Endothelial cell of umbilical vein (primary cell): ENCODE measurements around the gene SPPL2B.

Source experiments
- CTCF ChIP-seq, 2 donors: IDR thresholded peaks; 1 replicate in 1 of 2; 2 replicates in 1 of 2; pipeline ENCODE4 v1.5.1; 2011; ENCODE audit warnings: low read length in 2 of 2, mild to moderate bottlenecking in 2 of 2, moderate library complexity in 2 of 2, control low read depth in 1 of 2, inconsistent platforms in 1 of 2, low read depth in 1 of 2; ENCODE audit not compliant: insufficient read depth in 1 of 2; ENCODE audit errors: extremely low read depth in 1 of 2
- EZH2 ChIP-seq: IDR thresholded peaks from 2 replicates; pipeline ENCODE4 v1.6.1; 2012; ENCODE audit warnings: borderline replicate concordance, low read depth, mild to moderate bottlenecking, moderate library complexity, low read length, inconsistent platforms; ENCODE audit not compliant: severe bottlenecking
- FOS ChIP-seq: IDR thresholded peaks from 2 replicates; pipeline ENCODE4 v1.6.1; 2011; ENCODE audit warnings: mild to moderate bottlenecking, low read length, moderate library complexity, borderline replicate concordance; ENCODE audit not compliant: insufficient read depth
- GATA2 ChIP-seq: IDR thresholded peaks from 2 replicates; pipeline ENCODE4 v1.7.0; 2011; ENCODE audit warnings: low read depth, mild to moderate bottlenecking, moderate library complexity, mixed read lengths, low read length; ENCODE audit not compliant: insufficient read length, insufficient read depth
- MYC ChIP-seq: IDR thresholded peaks from one replicate; pipeline ENCODE4 v1.6.1; 2011; ENCODE audit warnings: mild to moderate bottlenecking, low read depth, low read length
- POLR2A ChIP-seq: IDR thresholded peaks from 2 replicates; pipeline ENCODE4 v1.6.1; 2012; ENCODE audit warnings: low read depth, mild to moderate bottlenecking, control low read depth, low read length
- POLR2AphosphoS5 ChIP-seq: IDR thresholded peaks from 2 replicates; pipeline ENCODE4 v1.6.1; 2012; ENCODE audit warnings: low read depth, mild to moderate bottlenecking, control low read depth, low read length, moderate library complexity; ENCODE audit not compliant: insufficient read depth

- TF ChIP-seq CTCF (IDR thresholded peaks at IDR 0.05; ENCODE audit: extremely low read depth in 1 of 2, insufficient read depth in 1 of 2, low read depth in 1 of 2, low read length in 2 of 2) (no peak), MYC (no peak), EZH2 (no peak), GATA2 (no peak), POLR2A (no peak), FOS (no peak), POLR2AphosphoS5 (no peak)
Observed at GRCh38 chr19:2351591-2351990, 23.1 kb downstream of the SPPL2B start.
